GM21619 (cell line): ENCODE data around the gene ASB2.

Source experiments
- ATAC-seq: cut with Tn5 transposase; IDR thresholded peaks from one replicate; pipeline ENCODE4 v1.9.1; 2021; ENCODE audit not compliant: unreplicated experiment

Gene ASB2

DNA sequence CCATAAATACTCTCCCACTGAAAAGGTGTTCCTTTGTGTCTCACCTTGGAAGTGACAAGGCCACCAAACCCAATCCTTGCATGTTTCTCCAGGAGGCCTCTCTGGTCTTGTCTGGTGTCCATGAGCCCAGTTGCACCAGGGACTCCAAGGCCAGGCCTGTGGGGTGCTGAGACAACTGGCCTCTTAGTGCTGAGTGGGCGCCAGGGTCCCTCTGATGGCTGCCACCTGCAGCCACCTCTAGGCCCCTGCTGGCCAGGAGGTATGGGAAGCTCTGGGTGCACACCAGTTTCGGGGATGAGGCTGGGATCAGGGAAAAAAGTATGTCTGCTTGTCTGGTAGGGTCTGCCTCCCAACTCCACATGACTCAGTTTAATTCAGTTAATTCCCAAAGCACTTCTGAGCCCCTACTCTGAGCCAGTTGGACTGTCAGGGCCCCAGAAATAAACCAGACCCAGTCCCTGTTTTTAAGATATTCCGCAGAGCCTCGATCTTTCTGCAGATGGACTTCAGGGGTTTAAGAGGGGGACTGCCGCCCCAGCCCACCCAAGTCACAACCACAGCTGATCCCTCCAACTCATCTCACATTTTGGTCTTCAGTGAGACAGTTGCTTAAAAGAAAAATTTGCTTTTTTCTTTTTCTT, 64.3 kb downstream of the ASB2 start:
- ATAC-seq: no peak

DNA sequence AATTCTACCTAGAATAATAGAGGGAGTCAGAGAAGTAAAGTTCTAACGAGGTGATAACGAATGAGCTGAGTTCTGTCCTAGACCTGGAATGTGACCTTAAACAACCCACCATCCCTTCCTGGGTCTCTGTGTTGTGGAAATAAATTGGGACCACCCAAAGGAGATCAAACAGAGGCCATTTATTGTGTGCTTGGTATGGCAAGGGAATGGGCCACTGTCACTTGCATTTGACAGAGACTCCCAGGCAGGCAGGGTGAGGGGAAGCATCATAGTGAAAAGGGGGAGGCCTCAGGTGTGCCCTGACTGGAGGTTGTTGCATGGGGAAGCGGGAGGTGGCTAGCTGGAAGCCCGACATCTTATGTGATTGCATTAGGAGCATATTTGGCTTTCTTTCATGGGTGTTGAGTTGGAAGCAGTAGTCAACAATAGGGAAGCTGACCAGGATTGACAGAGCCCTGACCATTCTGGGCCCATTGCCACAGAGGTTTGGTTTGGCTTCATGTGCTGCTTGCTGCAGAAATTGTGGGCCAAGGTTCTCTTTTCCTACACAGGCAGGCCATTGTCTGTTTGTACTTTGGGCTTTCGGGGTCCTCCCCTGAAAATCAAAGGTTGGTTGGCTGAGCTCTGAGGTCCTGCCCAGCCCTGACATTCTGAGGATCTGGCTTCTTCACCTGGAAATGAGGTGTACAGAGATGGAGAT, 66.8 kb downstream of the ASB2 start:
- ATAC-seq: no peak

DNA sequence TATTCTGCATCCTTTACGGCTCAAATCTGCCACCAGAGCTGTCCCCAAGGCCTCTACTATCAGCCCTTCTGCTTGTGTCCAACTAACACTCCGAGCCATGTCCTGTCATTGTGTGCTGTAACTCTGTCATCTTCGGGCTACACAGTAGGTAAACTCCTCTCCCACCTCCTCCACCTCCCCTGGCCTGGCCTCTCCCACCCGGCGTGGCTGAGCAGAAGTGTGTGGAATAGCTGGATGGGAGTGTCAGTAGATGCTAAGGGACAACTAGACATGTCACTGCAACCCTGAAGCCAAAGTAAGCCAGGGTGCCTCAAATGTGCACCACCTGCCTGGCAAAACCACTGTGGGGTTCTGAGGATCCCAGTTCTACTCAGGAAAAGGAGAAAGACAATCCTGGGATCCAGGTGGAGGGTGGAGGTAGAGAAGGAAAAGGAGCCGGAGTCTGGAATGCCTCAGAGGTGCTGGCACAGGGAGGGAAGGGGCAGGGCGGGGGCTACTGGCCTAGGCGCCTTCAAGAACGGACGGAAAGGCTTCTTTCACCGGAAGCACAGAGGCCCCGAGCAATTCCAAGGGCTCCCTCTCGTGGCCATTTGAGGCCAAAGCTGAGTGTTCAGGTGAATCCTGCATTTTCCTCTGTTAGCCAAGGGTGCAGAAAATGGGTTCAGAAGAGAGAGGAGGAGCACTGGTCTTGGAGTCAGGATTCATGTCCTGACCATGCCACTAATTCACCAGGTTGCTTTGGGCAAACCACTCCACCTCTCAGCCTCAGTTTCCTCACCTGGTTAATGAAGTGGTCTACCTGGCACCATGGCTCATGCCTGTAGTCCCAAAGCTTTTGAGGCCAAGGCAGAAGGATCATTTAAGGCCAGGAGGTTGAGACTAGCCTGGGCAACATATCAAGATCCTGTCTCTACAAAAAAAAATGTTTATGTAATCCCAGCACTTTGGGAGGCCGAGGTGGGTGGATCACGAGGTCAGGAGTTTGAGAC, 69.7 kb downstream of the ASB2 start:
- ATAC-seq: peak; percentile 81

DNA sequence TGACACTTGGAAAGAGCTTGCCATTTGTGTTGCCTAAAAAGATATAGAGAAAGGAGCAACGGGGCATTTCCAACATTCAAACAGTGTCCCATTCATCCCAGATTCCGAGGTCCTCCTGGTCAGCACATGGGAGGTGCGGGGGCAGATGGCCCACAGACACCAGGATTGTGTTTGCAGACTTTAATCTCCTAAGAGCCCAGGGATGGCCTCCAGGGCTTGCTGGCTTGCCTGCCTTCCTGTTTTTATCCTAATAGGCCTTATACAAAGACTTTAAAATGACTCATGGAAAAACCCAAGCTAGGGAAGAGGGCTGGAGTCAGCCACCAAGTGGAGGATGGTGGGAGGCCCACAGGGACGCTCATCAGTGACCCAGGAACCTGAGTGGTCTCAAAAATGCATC, 70.7 kb downstream of the ASB2 start:
- no peak for ATAC-seq

DNA sequence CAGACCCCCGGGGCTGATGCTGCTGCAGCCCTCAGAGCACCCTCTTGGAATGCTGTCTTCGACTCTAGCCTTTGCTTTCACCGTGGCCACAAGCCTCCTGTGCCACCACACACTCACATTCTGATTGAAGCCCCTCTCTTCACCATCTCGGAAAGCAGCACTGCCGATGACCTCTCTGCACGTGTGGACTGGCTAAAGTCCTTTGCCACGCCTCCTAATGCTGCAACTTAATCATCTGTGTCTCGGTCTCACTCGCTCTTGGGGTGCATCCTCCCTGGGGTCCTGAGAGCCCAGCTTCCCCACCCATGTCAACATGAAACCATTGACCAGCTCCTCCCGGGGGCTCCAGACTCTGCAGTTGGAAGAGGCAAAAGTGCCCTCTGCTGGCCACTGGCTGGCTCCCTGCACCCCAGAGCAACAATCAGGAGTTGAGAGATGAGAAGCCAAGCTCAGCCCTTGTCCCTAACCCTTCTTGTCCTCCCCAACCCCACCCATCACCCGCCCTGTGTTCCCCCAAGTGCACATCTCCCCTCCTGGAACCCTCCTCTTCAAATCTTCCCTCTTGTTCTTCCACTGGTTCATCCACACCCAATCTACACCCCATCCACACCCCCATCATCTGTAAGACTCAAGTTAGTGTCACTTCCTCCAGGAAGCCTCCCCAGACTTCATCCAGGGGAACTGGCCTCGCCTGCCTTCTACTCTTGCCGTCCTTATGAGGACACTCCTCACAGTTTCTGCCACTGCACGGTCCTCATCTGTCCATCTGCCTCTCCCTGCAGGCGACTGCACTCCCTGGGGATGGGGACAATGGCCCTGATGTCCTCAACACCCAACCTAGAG, 72.8 kb downstream of the ASB2 start:
- no peak for ATAC-seq

DNA sequence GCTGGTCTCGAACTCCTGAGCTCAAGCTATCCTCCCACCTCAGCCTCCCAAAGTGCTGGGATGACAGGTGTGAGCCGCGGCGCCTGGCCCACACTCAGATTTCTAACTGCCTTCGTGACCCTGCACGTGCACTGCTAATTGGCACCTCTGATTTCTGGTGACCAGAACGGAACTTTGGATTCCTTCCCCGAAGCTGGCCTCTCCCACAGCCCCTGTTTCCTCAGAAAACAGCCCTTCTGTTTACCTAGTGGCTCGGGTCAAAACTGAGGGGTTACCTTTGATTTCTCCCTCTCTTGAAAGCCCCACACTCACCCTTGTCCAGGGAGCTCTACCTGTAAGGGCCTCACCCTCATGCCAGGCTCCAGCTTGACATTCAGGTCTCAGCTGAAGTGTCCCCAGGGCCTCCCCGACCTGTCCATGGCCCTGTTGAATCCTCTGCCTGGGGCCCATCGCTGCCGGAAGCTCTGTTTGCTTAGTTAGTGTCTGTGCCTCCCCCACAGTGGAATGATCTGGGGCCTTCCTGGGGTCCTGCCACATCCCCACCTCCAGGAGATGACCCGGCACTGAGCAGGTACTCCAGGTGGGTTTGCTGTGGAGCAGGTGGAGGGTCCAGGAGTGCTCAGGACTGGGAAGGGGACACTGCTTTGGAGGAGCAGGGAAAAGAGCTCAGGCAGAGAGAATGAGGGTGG, 73.6 kb downstream of the ASB2 start:
- no peak for ATAC-seq

DNA sequence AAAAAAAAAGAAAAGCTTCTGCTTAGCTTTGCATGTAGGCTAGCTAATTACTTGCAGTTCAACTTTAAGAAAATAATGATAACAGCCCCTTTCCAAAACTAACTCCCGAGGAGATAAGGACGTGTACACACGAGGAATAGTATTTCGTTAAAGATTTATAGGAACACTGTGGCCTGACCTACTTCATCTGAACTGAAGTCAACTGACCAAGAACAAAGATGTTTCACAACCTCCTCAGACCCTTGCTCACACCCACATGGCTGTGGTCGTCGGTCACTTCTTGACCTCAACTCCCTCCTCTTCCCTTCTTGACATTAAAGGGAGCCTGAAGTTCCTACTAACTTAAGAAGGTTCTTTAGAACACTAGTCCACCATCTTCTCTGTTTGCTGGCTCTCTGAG, 74.6 kb downstream of the ASB2 start:
- ATAC-seq: no peak

DNA sequence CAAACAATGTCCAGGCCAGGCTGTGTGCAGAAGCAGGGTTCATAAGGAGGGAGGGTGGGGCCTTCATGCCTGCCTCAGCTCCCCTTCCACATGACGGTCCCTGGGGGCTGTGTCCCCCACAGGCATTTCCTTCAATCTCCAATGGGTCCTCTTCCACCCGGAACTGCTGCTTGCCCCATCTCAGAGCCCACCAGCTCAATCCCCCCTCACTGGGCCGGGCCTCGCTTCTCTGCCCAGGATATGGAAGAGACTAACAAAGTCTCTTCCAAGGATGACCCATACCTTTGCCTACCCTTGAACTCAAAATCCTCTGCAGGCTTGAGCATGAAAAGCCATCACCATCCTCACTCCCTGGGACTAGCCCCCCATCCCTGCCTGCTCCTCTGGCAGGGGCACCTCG, 77.6 kb downstream of the ASB2 start:
- no peak for ATAC-seq

DNA sequence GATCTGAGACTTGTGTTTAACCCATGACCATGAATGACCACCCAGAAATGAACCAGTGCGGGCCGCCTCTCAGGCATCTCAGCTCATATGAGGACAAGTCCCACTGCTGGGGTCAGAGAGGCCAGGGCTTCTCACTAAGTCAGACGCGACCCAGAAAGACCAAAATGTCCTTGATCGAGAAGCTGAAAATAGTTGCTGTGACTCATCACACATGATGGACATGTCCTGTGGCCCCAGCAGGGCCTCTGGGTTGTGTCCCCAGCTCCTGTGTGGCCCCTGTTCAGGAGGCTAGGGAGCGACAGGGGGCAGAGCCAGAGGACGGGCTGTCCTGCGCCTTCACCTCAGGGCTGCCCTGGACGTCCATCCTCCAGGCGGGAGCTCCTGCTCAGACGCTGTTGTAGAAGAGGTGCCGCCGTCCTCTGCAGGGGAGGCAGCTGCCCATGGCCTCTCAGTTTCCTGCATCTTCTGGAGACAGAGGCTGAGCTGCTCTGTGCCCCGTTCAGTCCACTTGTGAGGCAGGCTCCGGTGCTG, 78.2 kb downstream of the ASB2 start:
- ATAC-seq: no peak

DNA sequence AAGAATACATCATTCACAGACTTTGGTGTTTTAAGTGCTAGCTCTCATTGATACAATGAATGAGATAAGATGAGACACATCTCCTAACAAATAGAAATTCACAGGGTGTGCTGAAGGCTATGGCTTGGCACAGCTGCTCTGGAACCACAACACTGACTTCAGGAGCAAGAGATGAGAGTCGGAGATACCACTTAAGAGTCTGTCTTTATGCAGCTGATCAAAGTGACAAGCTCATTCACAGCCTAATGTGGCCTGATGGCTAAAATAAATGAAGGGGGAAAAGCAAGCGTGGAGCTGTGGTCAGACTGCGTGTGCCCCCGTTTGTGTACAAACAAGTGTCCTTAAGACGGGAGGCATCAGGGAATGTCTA, 78.9 kb downstream of the ASB2 start:
- ATAC-seq: no peak

DNA sequence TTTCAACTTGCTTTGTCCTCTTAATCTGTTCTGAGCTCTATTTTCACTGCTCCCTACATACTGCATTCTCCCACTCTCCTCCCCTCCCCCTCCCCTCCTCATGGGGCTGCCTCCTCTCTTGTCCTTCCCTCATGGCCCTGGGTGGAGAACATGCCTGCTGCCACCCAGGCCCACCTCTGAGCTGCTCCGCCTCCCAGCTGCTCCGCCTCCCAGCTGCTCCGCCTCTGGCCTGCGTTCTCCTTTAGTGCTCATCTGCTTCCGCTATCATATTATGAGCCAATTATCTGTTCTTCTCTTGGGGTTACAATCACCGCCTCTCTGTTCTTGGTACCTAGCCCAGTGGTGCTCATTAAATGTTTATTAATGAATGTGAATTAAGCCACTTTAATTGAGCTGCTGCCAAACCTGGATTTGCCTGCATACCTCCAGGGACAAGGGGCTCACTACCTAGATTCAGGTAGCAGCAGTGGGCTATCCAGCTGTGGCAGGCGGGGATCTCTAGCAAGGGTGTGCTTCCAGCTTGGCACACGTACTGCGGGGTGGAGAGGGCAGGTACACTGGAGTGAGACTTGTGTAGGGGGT, 81.3 kb downstream of the ASB2 start:
- ATAC-seq: no peak

DNA sequence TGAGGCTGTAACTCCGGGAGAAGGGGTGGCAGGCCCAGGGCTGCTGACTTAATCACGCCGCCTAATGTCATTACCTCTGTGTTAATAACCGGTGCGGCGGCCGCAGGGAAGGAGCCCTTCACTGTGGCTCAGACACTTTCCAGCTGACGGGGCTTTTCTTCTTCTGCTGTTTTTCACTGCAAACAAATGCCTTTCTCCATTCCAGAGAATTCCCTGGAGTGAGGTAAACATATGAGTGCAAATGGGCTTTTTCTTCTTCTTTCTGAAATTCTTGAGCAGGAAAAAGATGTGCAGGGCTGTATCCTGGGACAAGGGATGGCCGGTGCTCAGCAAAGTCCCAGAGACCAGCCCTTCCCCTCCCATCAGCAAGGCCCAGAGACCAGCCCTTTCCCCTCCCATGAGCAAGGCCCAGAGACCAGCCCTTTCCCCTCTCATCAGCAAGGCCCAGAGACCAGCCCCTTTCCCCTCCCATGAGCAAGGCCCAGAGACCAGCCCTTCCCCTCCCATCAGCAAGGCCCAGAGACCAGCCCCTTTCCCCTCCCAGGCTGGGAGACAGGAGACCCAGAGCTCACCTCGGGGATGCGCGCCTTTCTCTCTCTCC, 82.6 kb downstream of the ASB2 start:
- no peak for ATAC-seq

DNA sequence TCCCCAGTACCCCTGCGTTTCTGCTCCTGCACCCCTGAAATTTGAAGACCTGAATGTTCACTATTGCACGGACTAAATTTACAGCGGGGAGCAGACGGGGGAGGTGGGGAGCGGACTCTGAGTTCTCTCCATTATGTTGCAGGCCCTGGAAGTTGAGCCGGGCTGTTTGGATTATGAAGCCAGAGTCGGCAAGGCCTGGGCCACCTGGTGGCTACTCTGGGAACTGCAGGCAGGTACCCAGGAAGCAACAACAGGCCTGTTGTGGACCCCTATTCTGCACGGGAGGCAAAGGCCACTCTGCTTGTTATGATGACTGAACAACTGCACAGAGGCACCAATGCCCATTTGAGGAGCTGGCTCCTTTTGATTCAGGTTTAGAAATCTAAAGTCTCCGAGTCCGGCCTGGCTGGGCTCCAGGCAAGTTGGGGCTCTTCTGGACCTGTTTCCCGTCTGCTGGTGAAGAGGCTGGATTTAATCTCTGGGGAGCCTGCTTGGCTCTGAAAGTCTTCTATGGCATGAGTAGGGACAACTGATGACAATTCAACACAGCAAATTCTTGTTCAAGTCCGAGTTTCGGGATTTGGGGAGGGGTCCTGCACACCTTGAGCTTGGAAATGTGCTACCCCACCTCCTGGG, 83.3 kb downstream of the ASB2 start:
- ATAC-seq: no peak

DNA sequence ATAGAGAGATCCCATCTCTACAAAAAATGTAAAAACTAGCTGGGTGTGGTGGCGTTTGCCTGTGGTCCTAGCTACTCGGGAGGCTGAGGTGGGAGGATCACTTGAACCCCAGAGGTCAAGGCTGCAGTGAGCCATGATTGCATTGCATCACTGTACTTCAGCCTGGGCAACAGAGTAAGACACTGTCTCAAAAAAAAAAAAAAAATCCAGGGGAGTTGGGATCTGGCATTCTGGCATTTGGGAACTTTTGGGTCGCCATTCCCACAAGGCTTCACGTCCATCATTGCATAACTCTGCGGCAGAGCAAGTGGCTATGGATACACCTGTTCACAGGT, 83.9 kb downstream of the ASB2 start:
- no peak for ATAC-seq

DNA sequence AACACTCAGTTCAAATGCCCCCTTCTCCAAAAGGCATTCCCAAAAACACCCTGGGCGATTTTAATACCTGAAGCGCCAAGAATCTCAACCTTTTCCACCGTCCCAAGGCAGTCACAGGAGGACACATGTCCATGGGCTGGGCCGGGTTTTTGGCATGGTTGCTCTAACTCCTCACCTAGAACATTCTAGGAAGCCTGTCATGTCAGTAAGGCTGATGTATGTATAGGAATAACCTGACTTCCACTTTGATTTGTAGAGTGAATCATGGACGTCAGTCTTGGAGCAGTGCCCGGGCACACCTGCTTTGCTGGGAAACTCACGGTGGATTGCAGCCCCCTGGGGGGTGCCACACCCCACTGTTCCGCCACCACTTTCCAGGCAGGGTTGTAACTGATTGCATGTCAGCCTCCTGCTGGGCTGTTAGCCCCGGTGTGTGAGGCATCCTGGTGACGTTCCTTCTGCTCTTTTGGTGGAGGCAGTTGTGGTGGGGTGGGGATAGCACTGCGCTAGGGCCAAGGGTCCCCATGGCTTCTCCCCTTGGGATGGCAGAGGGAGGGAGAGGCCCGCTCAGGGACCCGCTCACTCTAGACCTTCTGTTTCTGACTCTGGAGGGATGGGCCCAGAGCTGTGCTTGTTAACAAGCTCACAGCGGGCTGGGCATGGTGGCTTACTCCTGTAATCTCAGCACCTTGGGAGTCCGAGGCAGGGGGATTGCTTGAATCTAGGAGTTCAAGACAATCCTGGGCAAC, 84.4 kb downstream of the ASB2 start:
- no peak for ATAC-seq

DNA sequence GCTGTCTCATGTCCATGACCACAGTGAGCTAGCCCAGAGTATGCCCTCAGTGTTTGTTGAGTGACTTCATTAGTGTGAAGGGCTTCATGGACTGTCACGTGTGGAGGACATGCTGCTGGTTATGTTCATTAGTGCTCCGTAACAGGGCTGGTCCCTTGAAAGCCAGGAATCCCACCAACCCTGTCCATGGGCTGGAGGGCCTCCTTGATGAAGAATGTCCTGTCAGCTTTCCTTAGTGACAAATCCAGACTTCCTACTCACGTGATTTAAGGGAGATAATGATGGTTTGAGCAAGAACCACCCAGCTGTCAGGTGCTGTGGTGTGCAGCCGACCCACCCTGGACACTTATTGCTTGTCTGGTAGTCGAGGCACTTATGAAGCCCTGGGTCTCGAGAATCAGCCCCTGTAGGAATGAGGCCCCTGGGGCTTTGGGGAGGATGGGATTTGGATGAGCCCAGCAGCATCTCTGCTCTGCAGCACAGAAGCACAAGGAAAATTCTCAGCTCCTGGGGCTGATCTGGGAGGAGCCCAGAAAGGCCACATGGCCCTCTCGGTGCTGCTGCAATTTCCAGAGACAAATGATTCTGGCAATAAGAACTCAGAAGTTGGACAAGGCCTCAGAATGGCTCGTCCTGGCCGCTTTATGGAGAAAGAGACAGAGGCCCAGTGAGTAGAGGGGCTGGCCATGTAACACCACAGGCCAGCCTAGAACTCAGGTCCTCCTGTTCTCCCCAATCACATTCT, 86.5 kb downstream of the ASB2 start:
- no peak for ATAC-seq

DNA sequence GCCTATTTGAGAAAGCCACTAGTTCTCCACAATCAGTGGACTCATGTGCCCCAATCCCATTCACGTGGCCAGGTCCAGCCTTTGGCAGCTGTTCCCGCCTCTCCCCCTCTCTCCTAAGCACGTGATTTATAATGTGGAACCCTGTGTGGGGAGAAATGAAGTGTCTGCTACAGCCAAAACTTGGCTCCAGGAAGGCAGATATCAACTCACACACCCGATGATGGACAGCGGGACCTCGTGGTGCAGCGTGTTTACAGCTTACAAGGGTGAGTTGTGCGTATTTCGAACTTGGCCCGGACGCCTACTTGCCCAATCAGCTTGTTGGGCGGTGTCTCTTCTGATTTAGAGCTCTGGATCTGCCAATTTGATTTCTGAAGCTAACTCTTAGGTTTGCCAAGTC, 87.4 kb downstream of the ASB2 start:
- no peak for ATAC-seq

DNA sequence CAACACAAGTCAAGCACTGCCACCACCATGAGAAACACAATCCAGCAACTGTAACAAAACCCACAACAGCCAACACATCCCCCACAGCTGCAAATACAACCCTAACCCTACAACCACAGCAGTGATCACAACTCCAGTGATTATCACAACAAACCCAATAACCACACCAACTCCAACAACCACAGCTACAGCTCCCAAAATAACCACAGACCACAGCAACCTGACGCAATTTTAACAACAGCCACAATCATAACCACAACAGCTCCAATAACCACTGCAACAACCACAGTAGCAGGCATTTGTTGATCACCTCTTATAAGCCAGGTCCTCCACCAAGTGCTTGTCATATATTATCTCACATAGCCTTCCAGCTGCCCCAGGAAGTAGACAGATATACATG, 91.4 kb downstream of the ASB2 start:
- ATAC-seq: no peak
